Measurements from ENCODE around the gene TANGO2.

TANGO2 gene

DNA sequence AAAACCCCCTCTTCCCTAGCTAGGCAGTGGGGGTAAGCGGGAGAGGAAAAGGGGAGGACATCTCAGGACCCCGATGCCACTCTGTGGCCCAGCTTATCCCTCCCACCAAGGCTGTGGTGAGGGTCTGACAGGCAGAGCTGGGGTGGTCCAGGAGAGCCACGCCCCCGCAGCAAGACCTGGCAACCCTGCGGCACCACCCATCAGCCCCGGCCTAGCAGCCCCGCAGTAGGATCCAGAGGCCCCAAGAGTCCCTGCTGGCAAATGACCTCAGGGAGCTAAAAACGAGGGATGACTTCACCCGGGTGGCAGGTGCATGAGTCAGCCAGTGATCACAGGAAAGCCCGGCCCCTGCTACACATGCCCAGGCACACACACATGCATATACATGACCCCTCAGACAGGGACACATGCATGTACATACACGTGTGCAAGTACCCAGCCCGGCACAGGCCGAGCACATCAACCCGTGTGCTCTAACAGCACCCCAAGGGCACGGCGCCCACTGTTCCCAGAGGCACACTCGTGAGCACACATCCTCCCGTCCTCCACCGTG, 36.6 kb upstream of the TANGO2 start:
- no peak for DNase-seq

DNA sequence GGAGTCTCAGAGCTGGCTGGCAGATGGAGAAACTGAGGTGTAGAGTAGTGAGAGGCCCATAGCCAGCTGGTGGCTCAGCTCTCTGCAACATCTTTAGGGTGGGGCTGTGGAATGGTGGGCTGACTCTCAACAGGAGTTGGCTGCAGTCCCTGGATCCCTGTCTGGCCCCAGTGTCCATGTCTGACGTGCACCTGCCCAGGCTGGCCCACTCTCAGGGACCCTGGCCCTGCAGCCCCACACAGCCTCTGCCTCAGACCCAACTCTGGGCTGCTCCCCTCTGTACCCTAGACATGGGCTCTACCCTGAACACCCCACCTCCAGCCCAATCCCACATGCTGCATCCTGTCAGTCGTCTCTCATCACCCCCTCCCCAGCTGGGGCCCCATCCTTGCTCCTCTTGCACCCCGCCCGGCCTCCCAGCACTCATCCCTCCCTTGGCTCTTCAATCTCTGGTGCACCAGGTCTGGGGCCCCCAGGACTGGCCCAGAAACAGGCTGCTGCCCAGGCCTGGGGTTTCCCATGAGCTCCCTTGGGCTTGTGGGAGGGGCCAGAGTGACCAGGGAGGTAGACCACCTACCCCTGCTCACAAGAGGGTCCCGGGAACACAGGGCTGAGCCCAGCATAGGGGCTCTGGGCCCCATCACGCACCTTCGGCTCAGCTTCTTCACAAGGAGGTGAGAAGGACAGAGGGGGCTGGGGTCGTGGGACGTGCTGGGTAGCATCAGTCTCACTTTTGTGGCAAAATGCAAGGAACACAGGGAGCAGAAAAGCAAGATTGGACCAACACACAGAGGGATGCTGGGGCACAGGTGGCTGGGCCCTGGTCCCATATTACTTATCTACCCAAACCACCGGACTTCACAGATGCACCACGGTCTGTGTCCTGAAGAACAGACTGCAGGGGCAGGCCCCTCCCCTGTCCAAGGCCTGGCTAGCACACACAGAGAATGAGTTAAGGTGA, 35.8 kb upstream of the TANGO2 start:
- DNase-seq: no peak

DNA sequence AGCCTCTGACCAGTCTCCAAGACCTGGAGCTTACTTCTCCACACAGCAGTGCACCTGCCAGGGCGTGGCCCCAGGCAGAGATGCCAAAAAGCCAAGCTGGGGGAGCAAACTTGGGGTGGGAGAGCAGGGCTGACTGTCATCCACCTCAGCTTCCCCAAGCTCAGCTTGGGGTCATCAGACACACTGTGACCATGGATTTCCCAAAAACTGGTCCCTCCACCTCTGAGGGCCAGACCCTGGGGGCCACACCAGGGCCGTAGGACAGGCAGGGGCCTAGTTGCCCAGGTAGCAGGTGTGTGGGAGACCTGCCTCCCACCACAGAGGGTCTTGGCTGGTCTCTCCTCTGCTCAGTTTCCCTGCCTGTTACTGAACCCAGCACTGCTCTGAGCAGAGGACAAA, 34.9 kb upstream of the TANGO2 start:
- DNase-seq: no peak

DNA sequence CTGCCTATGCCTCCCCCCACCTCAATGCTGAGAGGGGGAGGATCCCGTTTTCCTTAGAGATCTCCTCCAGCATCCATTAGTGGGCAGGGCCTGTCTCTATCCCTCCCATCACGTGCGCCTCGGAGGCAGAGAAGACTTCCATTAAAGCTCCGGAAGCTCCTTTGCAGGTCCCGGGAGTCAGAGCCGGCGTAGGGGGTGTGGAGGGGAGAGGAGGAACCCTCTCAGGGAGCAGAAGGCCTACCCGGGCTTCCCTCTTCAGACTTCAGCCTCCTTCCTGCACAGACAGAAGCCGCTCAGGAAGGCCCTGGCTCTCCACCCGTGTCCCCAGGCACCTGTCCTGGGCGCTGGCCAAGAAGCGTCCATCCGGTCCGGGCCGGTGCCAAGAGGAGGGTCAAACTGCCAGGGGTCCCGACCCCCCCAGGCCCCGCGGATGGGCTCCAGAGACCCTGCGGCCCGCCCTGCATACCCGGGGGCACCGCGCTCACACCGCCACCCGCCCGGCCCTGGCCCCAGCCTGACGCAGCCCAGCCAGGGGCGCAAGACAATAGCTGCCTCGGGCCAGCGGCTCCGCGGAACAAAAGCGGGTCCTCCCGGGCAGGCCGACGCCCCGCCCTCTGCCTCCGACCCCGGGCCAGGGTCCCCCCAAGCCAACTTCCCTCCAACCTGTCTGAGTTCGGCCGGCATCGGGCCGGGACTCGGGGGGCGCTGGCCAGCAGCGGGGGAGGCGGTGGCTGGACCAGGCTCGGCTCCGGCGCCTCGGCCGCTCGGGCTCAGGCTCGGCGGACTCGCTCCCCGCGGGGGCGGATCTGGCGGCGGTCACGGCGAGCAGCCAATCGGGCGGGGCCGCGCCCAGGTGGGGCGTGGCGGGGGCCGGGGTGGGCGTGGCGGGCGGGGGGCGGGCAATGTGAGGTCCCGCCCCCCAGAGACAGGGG, 34.2 kb upstream of the TANGO2 start:
- DNase-seq: no peak

DNA sequence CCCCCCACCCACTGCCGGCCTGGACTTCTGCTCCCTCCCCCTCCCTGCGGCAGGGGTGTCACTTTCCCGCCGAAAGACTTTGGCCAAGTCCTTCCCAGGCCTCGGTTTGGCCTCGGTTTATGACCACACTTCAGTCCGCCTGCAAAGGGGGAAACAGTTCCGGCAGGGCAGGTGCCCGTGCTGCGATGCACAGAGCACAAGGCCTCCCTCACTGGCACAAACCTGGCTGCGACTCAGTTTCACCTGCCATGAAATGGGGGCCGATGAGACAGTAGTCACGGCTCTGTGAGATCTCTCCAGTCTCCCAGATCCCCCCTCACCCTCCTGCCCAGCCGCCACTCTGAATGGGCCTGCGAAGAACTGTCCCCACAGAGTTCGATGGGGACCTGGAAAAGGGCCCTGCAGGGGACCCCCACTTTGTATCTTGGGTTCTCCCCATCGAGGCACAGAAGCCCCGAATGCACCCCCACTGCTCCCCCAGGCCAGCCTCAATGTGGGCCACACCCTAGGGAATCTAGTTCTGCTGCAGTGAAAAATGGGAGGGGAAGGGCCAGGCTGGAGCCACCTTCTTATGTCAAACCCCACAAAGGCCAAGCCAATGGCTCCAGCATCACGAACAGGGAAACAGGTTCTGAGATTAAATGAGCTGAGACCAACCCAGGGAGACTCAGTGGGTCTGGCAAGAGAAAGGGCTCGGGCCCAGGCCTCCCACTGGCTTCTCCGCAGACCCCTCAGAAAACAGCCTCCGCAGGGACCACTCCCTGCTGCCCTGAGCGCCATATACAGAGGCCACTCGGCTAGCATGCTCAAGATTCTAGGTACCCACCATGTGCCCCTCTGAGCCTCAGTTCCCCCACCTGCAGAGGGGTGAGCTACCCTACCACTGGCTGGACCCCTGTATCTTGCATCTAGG, 33.3 kb upstream of the TANGO2 start:
- DNase-seq: no peak

DNA sequence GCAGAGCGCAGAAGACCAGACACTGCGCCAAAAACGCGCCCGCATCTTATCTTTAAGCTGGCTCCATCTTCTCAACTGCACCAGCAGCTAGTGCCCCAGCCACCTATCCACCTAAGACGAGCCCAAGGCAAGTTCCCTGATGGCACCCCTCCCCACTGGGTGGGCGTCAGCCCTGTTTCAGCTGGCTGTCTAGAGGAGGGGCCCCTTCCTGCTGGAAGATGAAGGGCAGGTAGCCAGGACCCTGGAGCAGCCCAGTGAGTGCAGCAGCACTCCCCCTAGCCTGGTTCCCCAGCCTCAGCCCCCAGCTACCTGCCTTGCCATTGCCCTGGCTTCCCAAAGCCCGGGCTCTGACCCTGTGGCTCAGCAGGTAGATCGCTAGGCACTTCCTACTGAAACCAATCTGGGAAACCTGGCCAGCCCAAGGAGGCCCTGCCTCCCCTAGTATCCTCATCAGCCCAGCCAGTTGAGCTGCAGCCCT, 32.5 kb upstream of the TANGO2 start:
- DNase-seq: no peak

DNA sequence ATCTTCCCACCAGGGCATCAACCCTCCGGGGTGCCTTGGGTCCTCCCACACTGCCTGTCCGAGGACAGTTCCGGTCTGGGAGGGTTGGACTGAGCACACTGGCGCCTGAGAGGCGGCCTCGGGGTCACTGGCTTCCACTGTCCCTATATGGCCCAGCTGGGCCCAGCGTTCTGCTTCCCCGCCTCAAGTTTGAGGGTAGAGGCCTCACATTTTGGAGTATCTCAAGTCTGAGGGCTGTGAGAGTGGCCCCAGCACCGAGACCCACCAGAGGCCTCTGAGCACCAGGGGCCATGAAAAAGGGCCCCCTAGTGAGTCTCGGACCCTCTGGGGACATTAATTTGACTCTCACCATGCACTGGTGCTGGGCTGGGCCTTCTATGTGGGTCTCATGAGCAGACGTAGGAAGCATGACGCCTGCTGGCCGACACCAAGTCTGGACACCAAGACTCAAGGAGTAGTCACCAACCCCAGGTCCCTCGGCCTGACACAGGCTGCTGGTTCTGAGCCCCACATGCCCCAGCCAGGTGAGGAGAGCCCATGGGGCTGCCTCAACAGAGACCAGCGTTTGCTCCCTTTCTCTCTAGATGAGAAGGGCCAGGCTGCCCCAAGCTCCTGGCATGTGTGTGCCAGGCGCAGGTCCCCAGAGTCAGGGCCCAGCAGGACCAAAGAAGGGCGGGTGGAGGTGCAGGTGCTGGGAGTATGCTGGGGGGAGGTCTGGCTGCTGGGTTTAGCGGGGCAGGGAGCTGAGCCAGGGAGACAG, 31.8 kb upstream of the TANGO2 start:
- DNase-seq: no peak

DNA sequence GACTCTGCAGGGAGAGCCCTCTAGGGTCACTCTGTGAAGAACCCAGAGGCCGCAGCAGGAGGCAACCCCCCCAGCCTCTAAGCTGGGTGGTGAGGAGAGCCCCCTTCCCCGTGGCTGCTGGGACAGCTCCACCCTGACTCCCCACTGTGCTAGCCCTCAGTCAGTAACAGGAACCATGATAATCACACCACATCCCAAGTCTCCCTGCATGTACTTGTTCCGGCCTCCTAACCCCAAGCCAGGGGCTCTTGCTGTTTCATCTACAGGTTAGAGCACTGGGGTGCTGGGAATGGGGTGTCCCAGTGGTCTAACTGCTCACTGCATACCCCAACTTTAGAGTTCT, 31.2 kb upstream of the TANGO2 start:
- DNase-seq: no peak

DNA sequence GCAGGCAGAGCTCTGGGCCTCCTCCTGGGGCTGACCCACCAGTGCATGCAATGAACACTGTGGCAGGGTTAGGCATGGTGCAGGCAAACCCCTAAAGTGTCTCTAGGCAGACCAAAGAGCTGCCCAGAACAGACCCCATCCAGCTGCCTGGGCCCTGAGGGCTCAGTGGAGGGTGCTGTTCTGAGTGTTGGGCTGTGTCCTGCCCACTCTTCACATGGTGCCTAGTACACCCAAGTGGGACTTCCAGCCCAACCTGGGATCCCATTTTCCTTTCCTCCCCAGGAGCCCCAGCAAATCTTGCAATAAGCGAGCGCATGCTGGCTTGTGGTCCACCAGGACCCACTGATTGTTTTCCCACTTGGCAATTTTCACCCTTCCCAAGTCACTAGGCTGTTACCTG, 30.7 kb upstream of the TANGO2 start:
- DNase-seq: no peak

DNA sequence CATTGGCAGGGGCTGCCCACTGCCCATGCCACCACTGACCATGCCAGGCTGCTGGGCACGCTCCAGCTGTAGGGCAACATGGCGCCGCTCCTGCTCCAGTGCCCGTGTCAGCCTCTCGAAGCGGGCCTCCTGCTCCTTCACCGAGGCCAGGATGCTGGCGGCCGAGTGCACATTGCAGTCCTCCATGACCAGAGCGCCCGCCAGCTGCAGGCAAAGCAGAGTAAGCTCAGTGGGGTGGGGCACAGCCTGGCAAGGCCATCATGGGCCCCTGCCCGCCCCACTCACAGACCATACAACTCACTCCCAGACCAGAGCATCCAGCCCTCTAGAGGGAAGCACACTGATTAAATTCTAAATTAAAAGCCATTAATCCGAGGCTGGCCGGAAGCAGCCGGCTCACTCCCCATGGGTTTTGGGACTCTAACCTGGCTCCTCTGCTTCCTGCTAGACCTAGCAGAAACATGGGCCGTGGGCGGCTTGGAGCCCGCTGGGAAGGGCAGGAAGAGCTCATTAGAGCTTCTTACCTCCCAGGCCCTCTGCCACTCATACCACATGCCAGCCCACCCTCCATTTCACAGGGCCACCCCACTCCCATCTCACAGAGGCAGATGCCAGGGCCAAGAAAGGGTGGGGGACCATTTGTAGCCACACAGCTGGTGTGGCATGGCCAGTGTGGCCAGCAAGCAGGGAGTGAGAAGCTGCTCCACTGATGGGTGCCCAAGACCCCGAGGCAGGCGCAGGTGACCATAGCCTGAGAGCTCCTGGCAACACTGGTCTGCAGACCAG, 30.1 kb upstream of the TANGO2 start:
- DNase-seq: no peak

DNA sequence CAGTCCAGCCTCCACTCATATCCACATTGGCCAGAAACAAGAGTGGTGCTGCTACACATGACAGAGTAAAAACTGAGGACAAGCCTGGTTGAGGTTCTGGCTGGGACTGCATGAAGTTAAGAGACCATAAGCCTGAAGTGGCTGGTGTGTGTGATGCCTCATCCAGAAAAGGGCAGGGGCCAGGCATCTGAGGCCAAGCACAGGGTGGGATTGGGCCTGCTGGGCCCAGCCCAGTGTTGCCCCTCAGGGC, 29.6 kb upstream of the TANGO2 start:
- DNase-seq: no peak

DNA sequence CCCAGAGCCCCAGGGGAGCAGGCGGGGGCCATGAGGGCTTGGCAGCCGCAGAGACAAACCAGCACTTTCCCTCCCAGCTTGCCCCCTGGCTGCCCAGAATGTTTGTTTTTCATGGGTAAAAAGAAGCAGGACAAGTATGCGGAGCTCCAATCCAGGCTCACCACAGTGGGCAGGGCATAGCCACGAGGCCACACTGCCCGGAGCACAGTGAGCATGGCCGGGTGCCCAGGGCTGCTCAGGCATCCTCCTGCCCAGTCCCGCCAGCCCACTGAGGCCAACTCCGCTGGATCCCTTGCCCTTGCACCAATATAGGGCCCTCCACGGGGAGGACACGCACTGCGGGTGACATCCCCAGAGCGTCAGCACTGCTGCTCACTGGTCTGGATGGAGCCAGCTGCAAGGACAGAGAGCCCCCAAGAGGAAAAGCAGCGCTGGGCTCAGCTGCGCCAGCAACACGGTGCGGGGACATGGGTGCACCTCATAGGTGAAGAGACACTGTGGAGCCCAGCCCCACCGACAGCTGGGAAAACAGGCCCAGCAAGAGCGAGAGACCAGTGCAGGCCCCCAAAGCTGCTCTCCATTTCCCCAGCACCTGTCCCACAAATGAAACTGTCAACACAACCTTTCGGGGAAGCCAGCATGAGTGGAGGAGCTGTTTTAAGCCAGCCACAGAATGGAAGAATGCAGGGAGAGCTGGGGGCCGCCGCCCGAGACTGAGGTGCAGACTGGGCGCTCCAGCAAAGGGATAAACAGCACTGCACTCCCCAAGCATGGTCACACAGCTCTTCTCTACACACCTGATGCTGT, 29.1 kb upstream of the TANGO2 start:
- no peak for DNase-seq

DNA sequence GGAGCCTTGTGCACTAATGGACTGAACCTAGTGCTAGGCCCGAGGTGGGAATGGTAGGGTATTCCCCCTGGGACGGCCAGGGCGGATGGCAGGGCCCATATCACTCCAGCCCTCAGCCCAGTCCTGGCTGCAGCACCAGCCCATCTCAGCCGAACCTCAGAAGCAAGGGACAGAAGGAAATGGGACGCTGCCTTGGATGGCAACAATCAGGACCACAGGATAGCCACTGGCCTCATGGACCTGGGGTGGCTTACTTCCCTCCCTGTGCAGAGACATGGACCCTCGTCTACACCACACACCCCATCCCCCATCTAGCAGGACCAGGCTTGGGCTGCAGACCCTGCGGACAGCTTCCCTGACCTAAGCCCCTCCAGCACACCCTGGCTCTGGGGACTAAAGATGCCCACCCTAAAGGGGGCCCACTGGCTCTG, 28.4 kb upstream of the TANGO2 start:
- DNase-seq: no peak

DNA sequence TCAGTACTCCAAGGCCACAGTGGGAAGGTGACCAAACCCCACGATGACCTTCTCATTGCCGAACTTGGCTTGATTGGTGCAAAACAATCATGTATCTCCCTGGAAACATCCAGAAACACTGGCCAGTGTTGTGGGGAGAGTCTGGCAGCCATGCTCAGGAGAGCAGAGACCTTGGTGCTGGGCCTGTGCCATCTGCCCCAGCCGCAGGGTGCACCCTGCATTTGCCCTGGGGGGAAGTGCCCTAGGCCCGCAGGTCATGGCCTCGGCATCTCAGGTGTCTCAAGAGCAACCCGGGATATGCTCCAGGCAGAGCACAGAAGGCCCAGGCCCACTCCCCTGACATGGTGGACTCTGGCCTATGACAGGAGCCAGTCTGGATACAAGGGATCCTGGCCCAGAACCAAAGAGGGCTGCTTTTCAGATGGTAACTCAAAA, 28.0 kb upstream of the TANGO2 start:
- DNase-seq: no peak

DNA sequence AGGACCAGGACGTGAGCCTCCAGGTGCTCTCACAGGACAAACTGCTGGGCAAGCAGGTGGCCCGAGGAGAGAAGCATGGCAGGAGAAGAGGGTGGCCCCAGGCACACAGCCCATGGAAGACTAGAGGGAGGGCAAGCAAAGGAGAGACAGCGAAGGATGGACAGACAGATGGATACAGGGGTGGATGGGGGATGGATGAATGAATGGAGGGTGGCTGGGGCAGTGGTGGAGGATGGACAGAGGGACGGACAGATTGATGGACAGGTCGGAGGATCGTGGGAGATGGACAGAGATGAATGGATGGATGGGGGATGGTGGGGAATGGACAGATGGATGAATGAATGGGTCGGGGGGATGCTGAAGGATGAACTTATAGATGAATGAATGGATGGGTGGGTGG, 27.0 kb upstream of the TANGO2 start:
- no peak for DNase-seq

DNA sequence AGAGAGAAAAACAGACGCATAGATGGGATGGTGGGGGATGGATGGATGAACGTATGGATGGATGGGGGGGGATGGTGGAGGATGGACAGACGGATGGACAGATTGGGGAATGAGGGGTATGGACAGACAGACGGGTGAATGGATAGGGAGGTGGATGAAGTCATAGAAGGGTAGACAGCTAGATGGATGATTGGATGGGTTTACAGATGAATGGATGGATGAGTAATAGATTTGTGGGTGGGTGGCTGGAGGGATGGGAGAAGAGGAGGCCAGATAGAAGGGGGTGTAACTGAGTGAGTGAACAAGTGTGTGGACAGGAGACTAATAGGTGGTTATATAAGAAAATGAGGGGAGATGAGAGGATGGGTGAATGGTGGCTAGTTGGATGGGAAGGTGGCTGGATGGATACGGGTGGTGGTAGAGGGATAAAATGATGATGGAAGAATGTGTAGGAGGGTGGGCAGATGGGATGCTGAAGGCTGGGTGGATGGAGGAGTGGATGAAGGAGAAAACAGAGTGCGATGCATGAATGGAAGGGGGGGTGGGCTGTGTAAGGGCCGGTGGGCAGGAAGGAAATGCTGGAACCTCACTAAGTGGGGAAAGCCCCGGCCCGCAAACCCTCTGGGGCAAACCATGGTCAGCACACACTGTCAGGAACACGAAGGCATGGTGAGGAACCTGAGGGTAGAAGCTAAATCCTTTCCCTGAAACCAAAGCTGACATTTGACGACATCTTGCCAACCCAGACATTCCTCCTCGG, 25.9 kb upstream of the TANGO2 start:
- DNase-seq: no peak

DNA sequence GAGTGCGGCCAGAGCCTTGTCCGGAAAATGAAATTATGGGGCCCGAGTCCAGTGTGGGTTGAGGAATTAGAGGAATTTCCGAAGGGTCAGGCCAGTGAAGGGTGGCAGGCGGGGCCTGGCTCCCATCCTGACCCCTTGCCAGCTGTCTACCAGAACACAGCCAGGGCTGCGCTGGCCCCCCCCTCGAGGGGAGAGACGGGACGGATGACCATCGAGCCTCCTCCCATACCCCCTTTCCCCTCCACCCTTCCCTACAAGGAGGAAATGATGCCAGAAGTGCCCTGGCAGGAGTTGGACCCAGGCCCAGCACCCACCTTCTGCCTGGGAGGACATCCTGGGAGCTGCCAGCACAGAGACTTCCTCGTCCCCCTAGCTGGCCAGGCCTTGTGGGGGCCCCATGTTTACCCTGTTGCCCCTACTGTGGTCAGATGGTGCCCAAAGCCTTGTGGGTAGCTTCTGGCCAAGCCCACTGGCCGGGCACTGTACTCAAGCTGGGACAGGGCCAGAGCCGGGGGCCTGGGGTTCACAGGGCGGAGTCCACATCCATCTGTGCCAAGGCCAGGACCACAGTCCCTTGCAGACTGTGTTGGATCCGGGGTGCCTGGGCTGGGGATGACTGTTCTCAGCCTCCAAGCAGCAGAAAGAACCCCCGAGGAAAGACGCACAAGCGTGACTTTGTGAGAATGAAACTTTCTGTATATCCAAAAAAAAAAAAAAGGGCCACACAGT, 25.1 kb upstream of the TANGO2 start:
- DNase-seq: no peak

DNA sequence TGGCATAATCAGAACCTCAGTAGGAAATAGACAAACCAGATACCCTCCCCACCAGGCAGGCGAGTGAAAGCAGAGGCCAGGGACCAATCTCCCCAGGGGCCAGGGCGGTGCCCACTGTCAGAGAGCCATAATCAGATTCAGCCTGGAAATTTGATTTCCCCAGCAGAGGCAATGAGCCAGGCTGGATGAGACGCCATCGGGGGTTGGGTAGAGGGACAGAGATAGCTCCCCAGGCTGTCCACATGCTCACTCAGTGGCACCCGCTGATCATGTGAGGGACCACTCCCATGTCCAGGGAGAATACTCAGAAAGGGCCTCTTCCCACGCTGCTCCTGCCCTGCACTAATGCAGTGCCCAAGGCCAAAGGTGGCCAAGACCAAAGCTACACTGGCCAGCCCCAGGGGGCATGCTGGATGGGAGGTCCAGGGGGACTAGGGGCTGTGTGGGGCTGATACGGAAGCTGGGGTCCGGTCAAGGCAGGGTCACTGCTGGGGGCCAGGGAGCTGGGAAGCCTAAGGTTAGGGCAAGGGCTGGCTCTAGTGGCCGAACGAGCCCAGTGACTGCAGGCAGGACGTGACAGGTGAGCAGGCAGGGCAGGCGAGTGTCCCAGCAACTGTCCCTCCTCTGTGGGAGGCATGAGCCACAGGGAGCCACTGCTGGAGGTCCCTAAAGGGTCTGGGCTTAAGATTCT, 24.1 kb upstream of the TANGO2 start:
- DNase-seq: no peak
